ENCODE results near the gene COMMD1. TPM values are rescaled to one million over a fixed set of nuclear protein-coding genes. Genes with fewer than 3 reads are reported as not detected.

The COMMD1 gene
- total and polyA plus RNA-seq, 10 donors, result 23.9 to 40.1 (median 35.0) TPM

- intact Hi-C loops (cut with DNase I; ENCODE audit: low total_unique reads), result no loop called here
These were observed 205.0 kb downstream of the COMMD1 start for GRCh38 chr2:62110415-62111025.

GRCh38 chr2:62112179-62112578 lies 206.7 kb downstream of the COMMD1 start:
- Histone ChIP-seq H3K4me3 (no peak overlapping the region), H3K4me1 (peaks cover 0 to 12% (median 0%) of the 10 kb centered on the region in 6 donors), H3K27me3 (replicated peaks in 1 of 7) (no peaks in the 10 kb centered on the region), H3K9me3 (no peaks in the 10 kb centered on the region), H3K36me3 (no peaks in the 10 kb centered on the region), H3K27ac (no peak overlapping the region)
- TF ChIP-seq POLR2A (IDR thresholded peaks at IDR 0.05) (no peak), CTCF (IDR thresholded peaks at IDR 0.05 in 8 of 11, conservative IDR thresholded peaks at IDR 0.05 in 3 of 11) (no peak), POLR2AphosphoS5 (IDR thresholded peaks at IDR 0.05) (no peak)
- intact Hi-C loops (cut with DNase I; ENCODE audit: low total_unique reads), result no loop called here
- no peak for DNase-seq
- WGBS, 5 donors, result 63 to 72% (median 67%) methylated on average over 2 of the region's 2 CpGs

More at GRCh38 chr2:62110415-62111025, 205.0 kb downstream of the COMMD1 start:
- Histone ChIP-seq H3K4me3 (no peak overlapping the region), H3K36me3 (no peaks in the 10 kb centered on the region), H3K27ac (no peak overlapping the region), H3K9me3 (no peaks in the 10 kb centered on the region), H3K27me3 (replicated peaks in 1 of 7) (no peaks in the 10 kb centered on the region), H3K4me1 (peaks cover 0 to 12% (median 0%) of the 10 kb centered on the region in 6 donors)
- WGBS, 5 donors, result 93 to 96% (median 94%) methylated on average over 4 of the region's 4 CpGs
- DNase-seq, result no peak
- TF ChIP-seq POLR2A (IDR thresholded peaks at IDR 0.05), result no peak
- TF ChIP-seq POLR2AphosphoS5 (IDR thresholded peaks at IDR 0.05), result no peak
- no peak for TF ChIP-seq CTCF (IDR thresholded peaks at IDR 0.05 in 8 of 11, conservative IDR thresholded peaks at IDR 0.05 in 3 of 11)

GRCh38 chr2:62114564-62114963 lies 209.1 kb downstream of the COMMD1 start:
- intact Hi-C loops (cut with DNase I; ENCODE audit: low total_unique reads), result no loop called here
- no peaks in the 10 kb centered on the region for H3K36me3 ChIP-seq
- no peak for TF ChIP-seq POLR2AphosphoS5 (IDR thresholded peaks at IDR 0.05)
- TF ChIP-seq CTCF (IDR thresholded peaks at IDR 0.05 in 8 of 11, conservative IDR thresholded peaks at IDR 0.05 in 3 of 11), result no peak
- TF ChIP-seq POLR2A (IDR thresholded peaks at IDR 0.05), result no peak
- no peak for DNase-seq
- H3K27me3 ChIP-seq (replicated peaks in 1 of 7), result no peaks in the 10 kb centered on the region
- WGBS, 5 donors, result 77 to 89% (median 81%) methylated on average over 5 of the region's 5 CpGs
- H3K27ac ChIP-seq, result no peak overlapping the region
- no peaks in the 10 kb centered on the region for H3K9me3 ChIP-seq
- peaks cover 0 to 28% (median 4%) of the 10 kb centered on the region in 6 donors for H3K4me1 ChIP-seq
- H3K4me3 ChIP-seq, result no peak overlapping the region

DNA sequence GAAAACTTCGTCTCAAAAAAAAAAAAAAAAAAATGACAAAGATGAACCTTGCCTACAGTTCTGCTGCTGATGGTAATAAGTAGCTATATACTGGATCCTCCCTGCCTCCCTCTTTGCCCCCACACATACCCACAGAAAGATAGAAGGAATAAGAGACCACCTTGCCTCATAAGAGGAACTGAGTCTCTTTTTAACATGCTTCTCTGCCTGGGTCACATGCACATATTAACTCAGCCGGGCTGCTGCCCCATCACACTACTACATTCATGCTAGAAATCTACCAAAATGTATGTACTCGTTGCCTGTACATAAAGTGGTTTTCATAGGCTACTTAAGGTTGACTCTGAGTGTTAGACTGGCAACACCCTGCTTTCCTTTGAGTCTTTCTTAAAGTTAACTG lies 211.5 kb downstream of the COMMD1 start:
- no peak for DNase-seq
- H3K27me3 ChIP-seq (replicated peaks in 1 of 7), result no peaks in the 10 kb centered on the region
- 78 to 86% (median 79%) methylated on average over 3 of the region's 3 CpGs for WGBS, 5 donors
- no peak overlapping the region for H3K27ac ChIP-seq
- no peaks in the 10 kb centered on the region for H3K36me3 ChIP-seq
- no peak overlapping the region for H3K4me3 ChIP-seq
- intact Hi-C loops (cut with DNase I; ENCODE audit: low total_unique reads), result no loop called here
- no peaks in the 10 kb centered on the region for H3K9me3 ChIP-seq
- TF ChIP-seq CTCF (IDR thresholded peaks at IDR 0.05 in 8 of 11, conservative IDR thresholded peaks at IDR 0.05 in 3 of 11) (no peak), POLR2AphosphoS5 (IDR thresholded peaks at IDR 0.05) (no peak), POLR2A (IDR thresholded peaks at IDR 0.05) (no peak)
- peaks cover 0 to 33% (median 7%) of the 10 kb centered on the region in 6 donors for H3K4me1 ChIP-seq
